ENCODE measurements around the gene REEP6.
A peak's percentile ranks its signal among the peaks of the same experiment; 100 is the strongest.

Gene REEP6

GRCh38 chr19:1491114-1491848 lies at the start of gene REEP6:
Gene REEP6, plus strand, starts transcription at chr19:1491181. Its CDS starts 89 bp downstream, at chr19:1491270.
- ATAC-seq: no peak
- H3K9me3 Mint-ChIP-seq: no peaks in the 10 kb centered on the region
- H3K4me3 Mint-ChIP-seq: peak within 1 kb of the TSS; percentile 79
- peak within 1 kb of the TSS; percentile 22 for H3K27ac Mint-ChIP-seq
- H3K27me3 Mint-ChIP-seq: peaks cover 41% of the 10 kb centered on the region
- peaks cover 14% of the 10 kb centered on the region for H3K4me1 Mint-ChIP-seq
- no peaks in the 10 kb centered on the region for H3K36me3 Mint-ChIP-seq

- Mint-ChIP-seq H3K27ac (no peak overlapping the region), H3K36me3 (peaks cover 43% of the 10 kb centered on the region), H3K9me3 (no peaks in the 10 kb centered on the region), H3K4me3 (no peak overlapping the region), H3K27me3 (peaks cover 2% of the 10 kb centered on the region), H3K4me1 (peaks cover 52% of the 10 kb centered on the region)
- ATAC-seq: no peak
Measured at GRCh38 chr19:1441677-1442438, 49.1 kb upstream of the REEP6 start.

- H3K27ac Mint-ChIP-seq: peak overlapping the region; percentile 58
- no peaks in the 10 kb centered on the region for H3K9me3 Mint-ChIP-seq
- peak overlapping the region; percentile 76 for H3K4me3 Mint-ChIP-seq
- peaks cover 50% of the 10 kb centered on the region for H3K4me1 Mint-ChIP-seq
- H3K36me3 Mint-ChIP-seq: peaks cover 26% of the 10 kb centered on the region
- H3K27me3 Mint-ChIP-seq: peaks cover 33% of the 10 kb centered on the region
- ATAC-seq: peak; percentile 91
Measured at GRCh38 chr19:1445185-1445931, 45.6 kb upstream of the REEP6 start.

GRCh38 chr19:1445932-1446712 lies 44.9 kb upstream of the REEP6 start:
- H3K36me3 Mint-ChIP-seq: peaks cover 19% of the 10 kb centered on the region
- peaks cover 42% of the 10 kb centered on the region for H3K4me1 Mint-ChIP-seq
- no peaks in the 10 kb centered on the region for H3K9me3 Mint-ChIP-seq
- no peak overlapping the region for H3K27ac Mint-ChIP-seq
- H3K27me3 Mint-ChIP-seq: peaks cover 41% of the 10 kb centered on the region
- ATAC-seq: no peak
- H3K4me3 Mint-ChIP-seq: no peak overlapping the region

- peaks cover 36% of the 10 kb centered on the region for H3K4me1 Mint-ChIP-seq
- H3K4me3 Mint-ChIP-seq: peak overlapping the region; percentile 38
- H3K27me3 Mint-ChIP-seq: peaks cover 48% of the 10 kb centered on the region
Measured at GRCh38 chr19:1446713-1447481, 44.1 kb upstream of the REEP6 start.

GRCh38 chr19:1447504-1447903 lies 43.5 kb upstream of the REEP6 start:
- no peak overlapping the region for H3K27ac Mint-ChIP-seq
- H3K27me3 Mint-ChIP-seq: peaks cover 54% of the 10 kb centered on the region
- H3K4me3 Mint-ChIP-seq: no peak overlapping the region
- no peak for ATAC-seq
- H3K4me1 Mint-ChIP-seq: peaks cover 31% of the 10 kb centered on the region
- no peaks in the 10 kb centered on the region for H3K9me3 Mint-ChIP-seq
- H3K36me3 Mint-ChIP-seq: peaks cover 5% of the 10 kb centered on the region

More at GRCh38 chr19:1446713-1447481, 44.1 kb upstream of the REEP6 start:
- Mint-ChIP-seq H3K27ac (no peak overlapping the region), H3K9me3 (no peaks in the 10 kb centered on the region), H3K36me3 (peaks cover 11% of the 10 kb centered on the region)
- no peak for ATAC-seq

GRCh38 chr19:1447944-1448343 lies 43.0 kb upstream of the REEP6 start:
- Mint-ChIP-seq H3K4me1 (peaks cover 31% of the 10 kb centered on the region), H3K9me3 (no peaks in the 10 kb centered on the region), H3K27ac (no peak overlapping the region), H3K4me3 (no peak overlapping the region), H3K36me3 (peaks cover under 1% of the 10 kb centered on the region), H3K27me3 (peaks cover 59% of the 10 kb centered on the region)
- ATAC-seq: no peak

GRCh38 chr19:1449467-1450442 lies 41.2 kb upstream of the REEP6 start, which contains the start of gene APC2:
Gene APC2, plus strand, starts transcription at chr19:1450121. Its CDS starts 2,881 bp downstream, at chr19:1453002.
- Mint-ChIP-seq H3K27me3 (peaks cover 77% of the 10 kb centered on the region), H3K4me1 (peaks cover 37% of the 10 kb centered on the region), H3K36me3 (no peaks in the 10 kb centered on the region), H3K9me3 (no peaks in the 10 kb centered on the region), H3K4me3 (no peak within 1 kb of the TSS), H3K27ac (no peak within 1 kb of the TSS)
- ATAC-seq: no peak

- no peaks in the 10 kb centered on the region for H3K36me3 Mint-ChIP-seq
- H3K27me3 Mint-ChIP-seq: peaks cover 90% of the 10 kb centered on the region
- no peak overlapping the region for H3K4me3 Mint-ChIP-seq
- no peaks in the 10 kb centered on the region for H3K9me3 Mint-ChIP-seq
- ATAC-seq: no peak
- no peak overlapping the region for H3K27ac Mint-ChIP-seq
- peaks cover 40% of the 10 kb centered on the region for H3K4me1 Mint-ChIP-seq
Measured at GRCh38 chr19:1450735-1451731, 39.9 kb upstream of the REEP6 start.

- Mint-ChIP-seq H3K36me3 (no peaks in the 10 kb centered on the region), H3K4me3 (no peak overlapping the region), H3K27me3 (peaks cover 87% of the 10 kb centered on the region), H3K27ac (no peak overlapping the region), H3K9me3 (no peaks in the 10 kb centered on the region), H3K4me1 (peaks cover 40% of the 10 kb centered on the region)
- ATAC-seq: no peak
Measured at GRCh38 chr19:1451916-1452801, 38.8 kb upstream of the REEP6 start.

- peaks cover 87% of the 10 kb centered on the region for H3K27me3 Mint-ChIP-seq
- no peaks in the 10 kb centered on the region for H3K9me3 Mint-ChIP-seq
- no peak for ATAC-seq
- H3K36me3 Mint-ChIP-seq: no peaks in the 10 kb centered on the region
- H3K27ac Mint-ChIP-seq: no peak overlapping the region
- H3K4me3 Mint-ChIP-seq: no peak overlapping the region
- H3K4me1 Mint-ChIP-seq: peaks cover 35% of the 10 kb centered on the region
Measured at GRCh38 chr19:1452802-1453524, 38.0 kb upstream of the REEP6 start.
